T-helper 2 cell treated with Interferon-gamma antibody and Interleukin-4, amounts not matched to agents 5 μg/mL and 100 μg/mL, for 36 hours (primary cell): Measurements from ENCODE around the gene FSCN2.
"Not testable (repeated sequence)": the region's sequence is repeated elsewhere in the genome, so short reads cannot be mapped to it uniquely, and the experiment has no call there.

Experiments used
- DNase-seq: peaks from one replicate; pipeline ENCODE4 v3.0.0; 2021; ENCODE audit warnings: low spot score
- H3K27ac Mint-ChIP-seq: one replicate; pipeline ENCODE4 v1.8.0; 2021; ENCODE audit warnings: mild to moderate bottlenecking, mixed read lengths
- H3K27me3 Mint-ChIP-seq: one replicate; pipeline ENCODE4 v1.8.0; 2021; ENCODE audit warnings: low read depth, mixed read lengths
- H3K36me3 Mint-ChIP-seq: one replicate; pipeline ENCODE4 v1.8.0; 2021; ENCODE audit warnings: low read depth, mixed read lengths
- H3K4me1 Mint-ChIP-seq: one replicate; pipeline ENCODE4 v1.8.0; 2021; ENCODE audit warnings: low read depth, mixed read lengths
- H3K4me3 Mint-ChIP-seq: one replicate; pipeline ENCODE4 v1.8.0; 2022; ENCODE audit warnings: mild to moderate bottlenecking, moderate library complexity, mixed read lengths
- H3K9me3 Mint-ChIP-seq: one replicate; pipeline ENCODE4 v1.8.0; 2021; ENCODE audit warnings: mixed read lengths

FSCN2 gene

DNA sequence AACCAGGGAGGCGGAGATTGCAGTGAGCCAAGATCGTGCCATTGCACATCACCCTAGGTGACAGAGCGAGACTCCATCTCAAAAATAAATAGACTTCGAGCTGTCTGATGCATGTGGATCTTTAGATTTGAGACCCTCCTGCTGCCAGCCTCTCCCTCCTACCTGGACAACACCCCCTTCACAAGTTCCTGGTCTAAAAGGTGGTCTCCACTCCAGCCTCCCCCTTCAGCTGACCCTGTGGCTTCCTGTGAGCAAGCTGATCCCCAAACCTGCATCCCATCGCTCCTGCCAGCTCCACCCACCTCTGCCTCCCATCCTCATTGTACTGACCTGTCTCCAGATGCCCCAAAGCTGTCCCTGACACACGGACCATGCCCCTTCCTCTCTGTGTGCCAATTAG lies 51.1 kb downstream of the FSCN2 start:
- peaks cover 28% of the 10 kb centered on the region for H3K36me3 Mint-ChIP-seq
- H3K4me3 Mint-ChIP-seq, result no peak overlapping the region
- H3K4me1 Mint-ChIP-seq, result peaks cover 2% of the 10 kb centered on the region
- no peaks in the 10 kb centered on the region for H3K9me3 Mint-ChIP-seq
- H3K27me3 Mint-ChIP-seq, result no peaks in the 10 kb centered on the region
- DNase-seq, result no peak
- H3K27ac Mint-ChIP-seq, result no peak overlapping the region

DNA sequence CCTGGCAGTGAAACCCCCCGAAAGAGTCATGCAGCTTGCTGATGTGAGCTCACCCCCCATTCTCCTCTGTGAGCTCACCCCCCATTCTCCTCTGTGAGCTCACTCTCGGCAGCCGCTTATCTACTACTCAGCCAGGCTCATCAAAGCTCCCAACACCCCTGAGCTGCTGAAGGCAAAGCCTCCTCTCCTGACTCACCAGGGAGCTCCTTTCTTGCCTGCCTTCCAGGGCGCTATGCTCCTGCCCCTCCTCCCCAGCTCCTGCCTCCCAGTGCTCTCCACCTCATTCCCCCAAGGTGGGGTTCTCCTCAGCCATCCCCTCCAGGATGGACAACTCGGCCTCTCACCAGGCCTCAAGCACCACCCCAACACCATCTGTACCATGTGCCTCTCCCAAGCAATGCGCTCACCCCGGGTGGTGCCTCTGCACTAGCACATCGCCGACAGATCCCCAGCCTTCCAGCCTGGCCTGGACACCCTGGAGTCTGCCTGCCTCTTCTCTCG lies 51.7 kb downstream of the FSCN2 start:
- Mint-ChIP-seq H3K36me3 (peaks cover 27% of the 10 kb centered on the region), H3K4me3 (no peak overlapping the region), H3K27me3 (no peaks in the 10 kb centered on the region), H3K9me3 (no peaks in the 10 kb centered on the region), H3K27ac (peak overlapping the region; percentile 60), H3K4me1 (peaks cover 2% of the 10 kb centered on the region)
- DNase-seq, result no peak

DNA sequence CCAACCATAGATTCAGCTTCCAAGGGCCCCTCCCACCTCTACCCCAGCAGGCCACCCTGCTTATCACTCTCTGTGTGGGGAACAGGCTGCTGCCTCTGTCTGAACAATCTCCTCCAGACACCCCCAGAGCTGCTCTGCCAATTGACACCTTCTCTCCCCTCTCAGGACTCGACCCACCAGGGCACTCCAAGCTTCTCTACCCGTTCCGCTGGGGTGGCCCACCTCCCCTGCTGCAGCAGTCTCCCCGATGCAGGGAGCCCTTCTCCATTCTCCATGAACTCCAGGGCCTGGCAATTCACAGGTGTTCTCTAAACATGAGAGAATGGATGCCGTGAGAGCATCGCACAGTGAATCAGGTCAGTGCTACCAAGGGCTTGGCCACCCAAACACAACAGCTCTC lies 52.3 kb downstream of the FSCN2 start:
- Mint-ChIP-seq H3K27ac (peak overlapping the region; percentile 66), H3K27me3 (no peaks in the 10 kb centered on the region), H3K4me1 (peaks cover 2% of the 10 kb centered on the region), H3K9me3 (no peaks in the 10 kb centered on the region), H3K4me3 (no peak overlapping the region), H3K36me3 (peaks cover 32% of the 10 kb centered on the region)
- no peak for DNase-seq

DNA sequence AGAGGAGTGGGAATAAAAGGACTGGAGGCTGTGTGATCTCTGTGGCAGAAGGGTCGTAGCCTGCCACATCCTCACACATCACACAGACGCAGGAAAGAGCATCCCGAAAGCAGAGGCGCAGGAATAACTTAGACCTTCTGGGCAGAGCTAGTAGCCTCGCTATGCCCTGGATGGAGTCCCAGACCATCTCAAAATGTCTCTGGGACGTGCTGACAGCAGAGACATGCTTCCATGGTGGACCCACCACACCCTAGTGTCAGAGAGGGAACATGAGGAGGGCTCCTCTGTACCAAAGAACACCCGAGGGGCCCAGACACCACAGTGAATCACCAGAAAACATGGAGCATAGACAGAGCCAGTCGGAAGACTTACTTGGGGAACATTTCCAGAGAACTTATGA lies 53.6 kb downstream of the FSCN2 start:
- no peaks in the 10 kb centered on the region for H3K9me3 Mint-ChIP-seq
- no peak overlapping the region for H3K4me3 Mint-ChIP-seq

DNA sequence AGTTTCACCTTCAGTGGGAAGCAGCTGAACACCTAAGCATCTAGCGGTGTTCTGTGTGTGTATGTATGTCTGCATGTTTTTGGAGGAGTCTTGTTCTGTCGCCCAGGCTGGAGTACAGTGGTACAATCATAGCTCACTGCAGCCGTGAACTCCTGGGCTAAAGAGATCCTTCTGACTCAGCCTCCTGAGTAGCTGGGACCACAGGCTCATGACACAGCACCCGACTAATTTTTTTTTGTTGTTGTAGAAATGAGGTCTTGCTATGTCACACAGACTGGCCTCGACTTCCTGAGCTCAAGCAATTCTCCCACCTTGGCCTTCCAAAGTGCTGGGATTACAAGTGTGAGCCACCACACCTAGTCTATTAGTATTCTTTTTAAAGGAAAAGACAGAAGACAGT lies 54.2 kb downstream of the FSCN2 start:
- H3K9me3 Mint-ChIP-seq, result no peaks in the 10 kb centered on the region
- DNase-seq, result no peak
- H3K36me3 Mint-ChIP-seq, result peaks cover 43% of the 10 kb centered on the region
- peaks cover 2% of the 10 kb centered on the region for H3K4me1 Mint-ChIP-seq
- H3K27ac Mint-ChIP-seq, result no peak overlapping the region
- H3K27me3 Mint-ChIP-seq, result no peaks in the 10 kb centered on the region
- no peak overlapping the region for H3K4me3 Mint-ChIP-seq

More for the DNA sequence above, 53.6 kb downstream of the FSCN2 start:
- no peaks in the 10 kb centered on the region for H3K27me3 Mint-ChIP-seq
- peaks cover 2% of the 10 kb centered on the region for H3K4me1 Mint-ChIP-seq
- H3K36me3 Mint-ChIP-seq, result peaks cover 41% of the 10 kb centered on the region
- no peak for DNase-seq
- no peak overlapping the region for H3K27ac Mint-ChIP-seq

- Mint-ChIP-seq H3K36me3 (peaks cover 40% of the 10 kb centered on the region), H3K9me3 (no peaks in the 10 kb centered on the region), H3K4me3 (no peak overlapping the region), H3K4me1 (peaks cover 2% of the 10 kb centered on the region), H3K27me3 (no peaks in the 10 kb centered on the region), H3K27ac (no peak overlapping the region)
- no peak for DNase-seq
Measured at GRCh38 chr17:81582749-81583148, 54.6 kb downstream of the FSCN2 start.

GRCh38 chr17:81583589-81584342 lies 55.6 kb downstream of the FSCN2 start:
- H3K9me3 Mint-ChIP-seq, result no peaks in the 10 kb centered on the region
- H3K36me3 Mint-ChIP-seq, result peaks cover 47% of the 10 kb centered on the region
- no peak overlapping the region for H3K4me3 Mint-ChIP-seq
- H3K27ac Mint-ChIP-seq, result no peak overlapping the region
- peaks cover 2% of the 10 kb centered on the region for H3K4me1 Mint-ChIP-seq
- H3K27me3 Mint-ChIP-seq, result no peaks in the 10 kb centered on the region
- DNase-seq, result no peak

- not testable (repeated sequence) for H3K4me3 Mint-ChIP-seq, H3K27me3 Mint-ChIP-seq, H3K9me3 Mint-ChIP-seq, H3K4me1 Mint-ChIP-seq, DNase-seq, H3K27ac Mint-ChIP-seq
- peaks cover 49% of the 10 kb centered on the region for H3K36me3 Mint-ChIP-seq
Measured at GRCh38 chr17:81584771-81585170, 56.6 kb downstream of the FSCN2 start.

GRCh38 chr17:81586096-81586495 lies 57.9 kb downstream of the FSCN2 start:
- DNase-seq, result no peak
- no peaks in the 10 kb centered on the region for H3K9me3 Mint-ChIP-seq
- H3K4me3 Mint-ChIP-seq, result no peak overlapping the region
- H3K36me3 Mint-ChIP-seq, result peaks cover 47% of the 10 kb centered on the region
- no peaks in the 10 kb centered on the region for H3K27me3 Mint-ChIP-seq
- no peak overlapping the region for H3K27ac Mint-ChIP-seq
- no peaks in the 10 kb centered on the region for H3K4me1 Mint-ChIP-seq
